NCI-H510A treated with DMSO at 0.1 percent for 48 hours (cell line): ENCODE data around the gene VAT1L.
"Not testable (repeated sequence)": the region's sequence is repeated elsewhere in the genome, so short reads cannot be mapped to it uniquely, and the experiment has no call there.

Source experiments
- DNase-seq: peaks from one replicate; lab custom pipeline; 2025; lab: John Stamatoyannopoulos, UW

Gene VAT1L

DNA sequence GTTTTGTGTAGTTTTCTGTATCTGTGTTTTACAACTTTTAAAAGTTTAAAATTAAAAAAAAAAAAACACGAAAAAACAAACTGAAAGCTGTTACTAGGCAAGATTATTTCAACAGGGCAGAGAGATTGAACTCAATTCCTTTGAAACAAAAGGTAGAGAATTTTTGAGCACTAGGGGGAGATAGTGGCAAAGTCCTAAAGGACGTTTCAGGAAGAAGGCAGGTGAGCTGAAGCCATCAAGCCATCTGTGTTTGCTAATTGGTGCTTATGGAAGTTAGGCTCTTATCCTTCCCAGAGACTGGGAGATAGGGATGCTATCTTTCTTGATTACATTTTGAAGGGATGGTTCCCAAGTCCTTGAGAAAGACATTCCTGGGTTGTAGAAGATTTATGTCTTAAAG is 163.4 kb downstream of the VAT1L start:
- peak; percentile 60 for DNase-seq

DNA sequence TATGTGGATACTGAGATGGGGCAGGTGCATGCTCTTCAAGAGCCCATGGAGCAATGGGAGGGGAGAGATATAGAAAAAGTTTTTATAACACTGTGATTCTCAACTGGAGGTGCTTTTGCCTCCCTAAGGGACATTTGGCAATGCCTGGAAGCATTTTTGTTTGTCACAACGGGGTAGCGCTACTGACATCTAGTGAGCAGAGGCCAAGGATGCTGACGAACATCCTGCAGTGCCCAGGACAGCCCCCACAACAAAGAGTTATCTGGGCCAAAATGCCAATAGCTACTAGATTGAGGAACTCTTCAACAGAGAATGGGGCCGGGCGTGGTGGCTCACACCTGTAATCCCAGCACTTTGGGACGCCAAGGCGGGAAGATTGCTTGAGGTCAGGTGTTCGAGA is 166.8 kb downstream of the VAT1L start:
- DNase-seq, result peak; percentile 22

DNA sequence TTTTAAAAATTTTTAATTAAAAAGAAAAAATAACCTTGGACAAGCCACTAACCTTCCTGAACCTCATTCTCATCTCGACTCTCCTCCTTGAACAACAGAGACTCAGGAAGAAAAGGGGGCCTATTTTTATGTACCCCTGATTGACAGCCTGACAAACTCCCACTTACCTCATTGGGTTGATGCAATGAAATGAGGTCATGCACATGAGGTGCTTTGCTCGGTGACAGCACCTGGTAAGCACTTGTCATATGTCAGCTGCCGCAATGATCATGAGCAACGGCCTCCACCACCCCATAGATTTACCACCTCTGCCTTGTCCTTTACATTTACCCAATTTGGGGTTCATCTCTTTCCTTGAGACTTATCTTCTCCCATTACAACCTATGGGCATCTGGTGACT is 167.9 kb downstream of the VAT1L start:
- no peak for DNase-seq

DNA sequence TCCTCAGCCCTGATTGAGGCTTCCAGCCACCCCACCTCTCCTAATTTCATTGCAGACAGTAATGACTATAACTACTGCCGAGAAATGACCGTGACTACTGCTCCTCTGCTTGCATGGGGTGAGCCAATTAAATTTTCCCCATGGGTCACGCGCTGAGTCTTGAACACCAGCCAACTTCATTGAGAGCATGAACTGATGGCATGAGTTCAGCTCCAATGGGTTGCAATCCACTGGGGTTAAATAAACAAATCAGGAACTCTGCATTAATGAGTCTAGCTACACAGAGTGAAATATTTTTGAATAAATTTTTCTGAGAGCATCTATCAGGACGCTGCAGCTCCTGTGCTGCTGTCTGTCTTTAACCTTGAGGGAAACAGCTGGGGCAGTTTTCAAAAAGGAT is 172.4 kb downstream of the VAT1L start:
- DNase-seq, result no peak

DNA sequence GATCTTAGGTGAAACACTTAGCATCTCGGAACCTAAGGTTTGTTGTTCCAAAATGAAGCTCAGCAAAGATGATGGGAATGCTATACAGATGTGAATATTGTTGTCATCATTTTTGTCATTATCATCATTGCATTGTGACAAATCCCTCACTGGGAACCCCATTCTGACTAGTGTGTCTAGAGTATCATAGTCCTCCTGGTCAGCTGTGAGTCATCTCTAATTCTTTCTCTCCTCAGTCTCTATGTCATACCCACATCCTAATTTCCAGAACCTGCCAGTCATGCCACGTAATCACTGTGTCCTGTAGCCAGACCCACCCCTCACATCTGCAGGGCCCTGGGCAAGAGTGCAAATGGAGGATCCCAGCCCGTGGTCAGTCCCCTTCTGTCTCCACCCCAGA is 173.4 kb downstream of the VAT1L start:
- no peak for DNase-seq

DNA sequence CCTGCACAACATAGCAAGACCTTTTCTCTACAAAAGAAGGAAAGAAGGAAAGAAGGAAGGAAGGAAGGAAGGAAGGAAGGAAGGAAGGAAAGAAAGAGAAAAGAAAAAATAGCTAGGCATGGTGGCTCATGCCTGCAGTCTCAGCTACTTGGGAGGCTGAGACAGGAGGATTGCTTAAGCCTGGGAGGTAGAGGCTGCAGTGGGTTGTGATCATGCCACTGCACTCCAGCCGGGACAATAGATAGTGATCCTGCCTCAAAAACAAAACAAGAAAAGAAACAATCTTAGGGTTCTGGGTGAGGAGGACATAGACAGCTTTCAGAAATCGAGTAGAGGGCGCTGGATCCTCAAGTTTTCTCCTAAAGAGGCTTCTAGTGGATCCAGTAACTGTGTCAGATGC is 174.3 kb downstream of the VAT1L start:
- DNase-seq, result no peak

DNA sequence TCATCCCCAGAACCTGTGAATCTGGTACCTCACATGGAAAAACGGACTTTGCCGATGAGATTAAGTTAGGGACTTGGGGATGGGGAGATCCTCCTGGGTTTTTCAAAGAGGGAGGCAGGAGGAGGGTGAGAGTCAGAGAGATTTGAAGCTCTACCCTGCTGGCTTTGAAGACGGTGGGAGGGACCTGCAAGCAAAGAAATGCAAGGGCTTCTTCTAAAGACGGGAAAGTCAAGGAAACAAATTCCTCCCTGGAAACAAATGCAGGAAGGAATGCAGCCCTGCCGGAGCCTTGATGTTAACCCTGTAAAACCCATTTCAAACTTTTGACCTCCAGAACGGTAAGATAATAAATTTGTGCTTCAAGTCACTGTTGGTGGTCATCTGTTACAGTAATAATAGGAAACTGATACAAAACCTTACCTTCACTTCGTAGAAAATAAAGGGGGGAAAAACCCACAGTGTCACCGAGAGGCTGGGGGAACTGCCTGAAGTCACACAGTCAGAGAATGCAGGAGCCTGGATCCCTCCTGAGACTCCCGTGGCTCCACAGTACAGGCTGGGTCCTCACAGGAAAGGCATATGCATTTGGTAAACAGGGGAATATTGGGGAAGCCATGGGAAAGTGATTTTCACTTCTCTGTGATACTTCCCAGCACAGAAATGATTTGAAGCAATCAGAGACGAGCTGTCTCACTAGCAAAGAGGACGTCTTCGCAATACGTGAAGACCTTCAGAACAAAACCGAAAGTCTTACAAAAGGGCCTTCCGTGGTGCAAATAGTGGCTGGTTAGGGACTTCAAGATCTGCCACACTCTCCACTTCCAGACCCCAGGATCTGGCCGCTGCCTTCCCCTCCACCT is 175.1 kb downstream of the VAT1L start:
- no peak for DNase-seq

DNA sequence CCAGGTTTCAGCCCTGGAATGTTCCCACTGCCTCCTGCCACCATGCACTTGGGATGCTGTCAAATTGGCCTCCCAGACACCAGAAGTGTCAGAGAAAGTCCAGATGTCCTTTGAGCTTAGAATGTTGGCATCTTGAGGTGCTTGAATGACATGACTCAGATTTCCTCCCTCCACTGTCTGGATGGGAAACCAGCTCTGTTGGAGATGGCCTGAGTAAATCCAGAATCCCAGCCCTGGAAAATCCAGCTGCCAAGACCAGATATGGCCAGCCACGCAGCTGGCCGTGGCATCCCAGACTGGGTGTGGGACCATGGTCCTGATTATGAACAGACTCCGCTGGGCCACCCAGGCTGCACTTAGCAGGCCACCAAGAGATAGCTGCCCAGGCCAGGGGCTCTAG is 177.0 kb downstream of the VAT1L start:
- DNase-seq, result no peak

DNA sequence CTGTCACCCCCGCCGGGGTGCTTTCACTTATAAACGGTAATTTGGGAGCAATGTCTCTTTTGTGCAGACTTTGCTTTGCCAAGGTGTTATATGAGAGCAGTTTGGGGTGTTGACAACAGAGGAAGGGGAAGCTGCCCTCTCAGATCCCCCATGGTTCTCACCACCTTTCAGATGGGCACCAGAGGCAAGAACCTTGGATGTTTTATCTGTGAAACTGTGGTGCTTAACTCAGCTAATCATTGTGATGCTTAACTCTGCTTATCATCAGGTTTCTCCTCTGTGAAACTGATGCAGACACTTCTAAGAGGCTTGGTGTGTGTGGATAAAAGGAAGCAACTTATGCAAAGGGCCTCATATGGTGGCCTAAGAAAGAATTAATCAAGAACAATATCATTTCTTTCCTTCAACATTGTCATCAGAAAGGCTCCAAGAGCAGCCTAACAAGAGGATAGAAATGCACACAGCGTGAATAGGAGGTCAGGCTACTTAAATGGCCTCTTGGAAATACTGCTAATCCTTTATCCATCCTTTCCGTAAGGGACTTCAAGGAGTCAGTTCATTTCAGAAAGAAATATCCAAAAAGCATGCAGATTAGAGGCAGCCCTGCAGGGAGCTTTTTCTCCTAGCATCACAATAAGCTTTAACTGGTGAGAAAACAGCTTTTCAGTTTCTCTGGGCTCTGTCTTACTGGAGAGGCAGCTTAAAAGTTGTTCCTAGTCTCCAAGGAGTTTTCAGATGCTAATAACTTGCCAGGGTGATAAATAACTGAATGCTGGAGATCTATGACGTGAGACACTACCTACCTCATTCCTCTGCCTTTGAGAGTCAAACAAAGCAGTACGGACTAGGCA is 178.9 kb downstream of the VAT1L start:
- DNase-seq, result no peak

DNA sequence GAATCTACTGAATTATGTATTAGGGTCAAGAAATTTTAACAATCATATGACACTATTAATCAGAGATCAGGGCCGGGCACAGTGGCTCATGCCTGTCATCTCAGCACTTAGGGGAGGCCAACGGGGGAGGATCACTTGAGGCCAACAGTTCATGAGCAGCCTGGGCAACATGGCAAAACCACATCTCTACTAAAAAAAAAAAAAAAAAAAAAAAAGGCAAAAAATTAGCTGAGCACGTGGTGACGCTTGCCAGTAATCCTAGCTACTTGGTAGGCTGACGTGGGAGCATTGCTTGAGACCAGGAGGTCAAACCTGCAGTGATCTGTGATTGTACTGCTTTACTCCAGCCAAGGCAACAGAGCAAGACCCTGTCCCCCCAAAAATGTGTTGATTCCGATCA is 181.5 kb downstream of the VAT1L start:
- DNase-seq, result no peak

DNA sequence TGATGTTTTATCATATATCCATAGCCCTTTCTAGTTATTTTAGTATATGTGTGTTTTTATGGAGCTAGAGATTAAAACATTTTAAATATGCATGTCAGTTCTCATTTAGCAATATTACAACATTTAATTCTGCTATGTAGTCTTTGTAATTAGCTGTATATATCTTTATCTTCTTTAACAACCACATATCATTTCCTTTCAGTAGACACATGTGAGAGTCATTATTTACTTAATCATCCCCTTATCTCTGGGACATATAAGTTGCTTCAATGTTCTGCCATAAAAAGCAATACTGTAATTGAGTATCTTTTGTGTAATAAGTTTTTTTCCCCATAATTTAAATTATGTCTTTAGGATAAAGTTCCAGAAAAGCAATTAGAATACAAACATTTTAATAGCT is 182.0 kb downstream of the VAT1L start:
- no peak for DNase-seq

DNA sequence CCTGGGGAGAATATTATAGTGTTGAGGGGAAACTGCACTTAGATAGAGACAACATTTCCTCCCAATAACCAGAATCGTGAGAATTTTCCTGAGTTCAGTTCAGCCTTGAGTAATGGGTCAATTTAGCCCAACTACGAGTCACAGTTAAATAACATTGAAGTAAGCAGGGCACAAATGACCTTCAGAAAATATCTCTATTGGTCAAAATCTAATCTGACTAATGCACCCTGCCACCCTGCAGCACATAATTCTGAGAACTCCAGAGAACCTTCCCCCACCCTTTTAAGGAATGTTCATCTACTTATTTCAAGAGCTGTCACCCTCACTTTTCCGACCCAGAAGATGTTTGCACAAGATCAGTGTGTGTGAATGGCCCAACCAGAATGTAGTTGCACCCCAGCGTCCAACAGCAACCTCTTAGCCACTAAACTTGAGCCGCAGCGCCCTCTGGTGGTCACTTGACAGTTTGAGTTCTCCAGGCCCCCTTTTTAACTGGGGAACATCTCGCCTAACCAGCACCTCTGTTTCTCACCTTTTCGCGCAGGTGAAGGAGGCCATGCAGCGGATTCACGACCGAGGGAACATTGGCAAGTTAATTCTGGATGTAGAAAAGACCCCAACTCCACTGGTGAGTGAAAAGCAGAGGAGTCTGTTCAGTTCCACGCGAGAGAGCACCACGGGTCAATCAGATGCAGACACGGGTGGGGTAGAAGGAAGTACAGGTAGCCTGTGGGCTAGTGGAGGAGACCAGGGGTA is 183.1 kb downstream of the VAT1L start:
- DNase-seq, result peak; percentile 33

DNA sequence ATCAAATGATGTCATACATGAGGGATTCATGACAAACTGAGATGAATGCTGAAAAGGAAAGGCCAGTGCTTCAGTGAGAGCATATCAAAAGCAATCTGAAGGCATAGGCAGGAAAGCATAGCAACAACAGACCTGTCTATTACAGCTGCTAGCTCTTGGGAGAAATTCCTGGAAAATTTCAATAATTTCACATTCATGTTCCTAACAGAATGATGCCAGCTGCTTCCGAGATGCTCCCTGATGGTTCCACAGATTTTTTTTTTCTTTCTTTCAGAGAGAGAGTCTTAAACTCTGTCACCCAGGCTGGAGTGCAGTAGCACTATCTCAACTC is 183.7 kb downstream of the VAT1L start:
- no peak for DNase-seq

DNA sequence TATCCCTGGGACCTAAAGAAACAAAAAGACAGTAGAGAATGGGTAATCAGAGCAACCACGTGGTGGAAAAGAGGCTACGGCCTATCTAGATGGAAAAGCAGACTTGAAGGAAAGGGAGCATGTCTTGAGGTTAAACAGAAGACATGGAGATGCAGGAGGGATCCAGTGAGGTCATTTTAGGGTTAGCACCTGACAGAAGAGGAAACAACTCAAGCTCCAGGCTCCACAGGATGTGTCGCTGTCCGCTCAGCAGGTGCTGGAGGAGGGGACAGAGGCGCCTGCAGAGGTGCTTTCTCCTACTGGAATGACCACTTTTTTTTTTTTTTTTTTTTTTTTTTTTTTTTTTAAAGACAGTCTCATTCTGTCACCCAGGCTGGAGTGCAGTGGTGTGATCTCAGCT is 186.5 kb downstream of the VAT1L start:
- DNase-seq, result no peak

DNA sequence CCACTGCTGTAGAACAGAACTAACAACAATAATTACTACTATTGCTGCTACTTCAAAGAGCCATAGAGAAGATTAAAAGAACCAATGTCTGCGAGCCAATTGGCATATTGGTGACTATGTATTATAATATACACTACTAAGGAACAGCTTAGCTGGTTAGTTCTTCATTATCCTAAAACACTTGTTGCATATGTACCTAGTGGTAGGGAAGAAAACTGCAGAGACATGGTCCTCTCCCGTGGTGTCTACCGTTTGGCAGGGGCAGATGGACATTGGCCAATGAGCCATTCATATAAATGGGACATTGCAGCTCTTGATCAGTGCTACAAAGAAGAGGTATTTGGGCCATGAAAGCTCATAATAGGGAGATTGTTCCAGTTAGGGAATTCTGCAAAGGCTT is 187.6 kb downstream of the VAT1L start:
- no peak for DNase-seq

DNA sequence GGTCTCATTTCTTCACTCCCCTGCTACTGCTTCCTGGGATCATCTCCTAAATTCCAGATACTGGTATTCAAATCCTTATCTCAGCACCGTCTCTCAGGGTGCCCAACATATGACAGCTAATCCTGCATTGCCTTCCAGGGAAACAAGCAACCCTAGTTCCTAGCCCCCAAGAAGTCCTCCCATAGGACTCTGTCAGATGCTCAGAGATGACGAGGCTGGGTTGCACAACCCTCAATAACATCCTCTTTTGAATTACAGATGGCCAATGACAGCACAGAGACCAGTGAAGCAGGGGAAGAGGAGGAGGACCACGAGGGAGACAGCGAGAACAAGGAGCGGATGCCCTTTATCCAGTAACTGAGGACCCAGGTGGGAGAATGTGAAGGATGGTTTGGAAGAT is 189.0 kb downstream of the VAT1L start:
- no peak for DNase-seq

DNA sequence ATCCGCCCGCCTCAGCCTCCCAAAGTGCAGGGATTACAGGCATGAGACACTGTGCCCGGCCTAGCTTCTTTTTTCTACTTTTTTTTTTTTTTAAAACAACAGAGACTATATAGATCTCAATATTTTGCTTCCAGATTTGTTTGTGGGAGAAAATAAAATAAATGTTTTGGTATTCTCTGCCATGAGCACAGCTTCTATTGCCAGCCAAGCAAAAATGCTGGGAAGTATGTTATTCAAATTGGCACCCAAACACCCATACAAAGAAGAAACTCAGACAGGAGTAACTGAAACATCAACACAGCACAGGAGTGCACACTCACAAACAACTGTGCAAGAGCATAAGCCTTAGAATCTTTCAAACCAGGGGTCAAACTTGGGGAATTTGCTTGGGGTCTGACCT is 196.7 kb downstream of the VAT1L start:
- no peak for DNase-seq

DNA sequence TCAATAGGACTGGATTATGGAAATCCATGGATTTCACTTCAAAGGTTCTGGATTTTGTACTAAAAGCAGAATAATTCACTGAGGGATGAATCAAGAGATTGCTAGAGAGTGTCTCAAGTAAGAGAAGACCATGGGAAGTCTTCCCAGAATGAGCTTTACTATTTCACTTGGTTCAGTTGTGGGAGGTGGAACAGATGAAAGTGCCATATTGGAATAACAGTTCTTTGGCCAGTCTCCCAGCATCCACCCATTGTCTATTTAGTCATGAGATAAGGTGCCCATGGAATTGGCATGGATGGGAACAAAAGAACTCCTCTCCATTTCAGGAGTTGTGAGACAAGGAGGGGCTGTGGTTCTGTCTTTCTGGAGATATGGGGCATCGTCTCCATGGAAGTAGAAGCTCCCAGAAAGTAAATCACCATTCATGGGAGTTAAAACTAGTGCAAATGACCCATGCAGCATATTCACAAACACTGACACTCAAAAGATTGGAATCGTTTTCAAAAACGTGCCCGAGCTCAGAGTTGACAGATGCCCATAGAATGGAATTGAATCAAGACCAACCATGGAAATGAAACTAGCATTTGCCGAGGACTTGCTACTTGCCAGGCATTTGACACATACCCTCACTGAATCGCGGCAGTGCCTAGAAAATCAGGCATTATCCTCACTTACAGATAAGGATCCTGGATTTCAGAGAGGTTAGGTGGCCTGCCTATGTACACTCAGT is 197.8 kb downstream of the VAT1L start:
- no peak for DNase-seq

DNA sequence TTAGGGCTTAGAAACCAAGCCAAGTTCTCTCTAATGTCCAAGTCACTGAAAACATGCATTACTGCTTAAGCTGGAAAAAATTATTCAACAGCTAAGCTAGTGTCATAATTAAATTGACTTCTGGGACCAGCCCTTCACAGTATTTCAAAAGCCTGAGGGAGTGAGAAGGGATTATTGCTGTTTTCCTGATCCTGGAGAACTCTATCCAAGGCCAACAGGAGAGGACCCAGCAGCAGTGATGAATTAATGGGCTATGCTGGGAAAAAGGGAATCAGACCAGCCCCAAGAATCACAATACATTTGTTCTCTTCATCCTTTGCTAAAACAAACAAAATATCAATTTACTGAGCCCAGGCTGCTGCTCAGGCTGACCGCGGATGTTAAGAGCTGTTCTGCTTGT is 199.4 kb downstream of the VAT1L start:
- DNase-seq, result peak; percentile 30

DNA sequence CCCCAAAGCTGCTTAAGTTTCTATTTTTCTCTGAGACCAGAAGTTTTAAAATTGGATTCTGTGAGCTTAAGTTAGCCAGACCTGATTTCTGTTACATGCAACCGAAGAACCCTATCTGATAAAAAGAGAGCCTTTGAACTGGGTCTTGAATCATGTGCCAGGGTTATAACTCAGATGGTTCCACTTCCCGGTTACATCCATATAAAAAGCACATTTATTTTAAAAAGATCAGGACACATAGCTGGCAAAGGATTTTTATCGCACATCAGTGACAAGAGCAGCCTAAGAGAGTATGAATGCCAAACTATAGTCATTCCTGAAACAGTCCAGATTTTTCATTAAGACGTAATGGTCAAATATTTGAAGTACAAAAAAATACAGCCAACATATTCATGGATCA is 201.5 kb downstream of the VAT1L start:
- DNase-seq, result no peak

DNA sequence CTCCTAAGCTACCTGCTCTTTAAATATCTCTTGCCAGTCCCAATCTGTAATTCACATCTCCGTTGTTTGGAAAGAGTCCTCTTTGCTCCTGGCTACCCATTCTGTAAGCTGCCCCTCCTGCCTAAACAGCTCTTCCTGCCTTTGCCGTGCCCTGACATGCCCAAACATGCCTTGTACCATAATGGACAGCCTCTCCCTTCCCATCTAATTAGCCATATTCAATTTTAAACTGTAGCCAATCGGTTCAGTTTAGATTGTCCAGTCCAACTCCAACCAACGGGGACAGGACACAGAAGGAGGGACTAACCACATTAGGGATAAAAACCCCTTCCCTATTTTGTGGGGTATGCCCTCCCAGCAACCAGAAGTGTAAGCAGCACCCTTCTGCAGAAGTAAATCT is 203.3 kb downstream of the VAT1L start:
- peak; percentile 4 for DNase-seq

DNA sequence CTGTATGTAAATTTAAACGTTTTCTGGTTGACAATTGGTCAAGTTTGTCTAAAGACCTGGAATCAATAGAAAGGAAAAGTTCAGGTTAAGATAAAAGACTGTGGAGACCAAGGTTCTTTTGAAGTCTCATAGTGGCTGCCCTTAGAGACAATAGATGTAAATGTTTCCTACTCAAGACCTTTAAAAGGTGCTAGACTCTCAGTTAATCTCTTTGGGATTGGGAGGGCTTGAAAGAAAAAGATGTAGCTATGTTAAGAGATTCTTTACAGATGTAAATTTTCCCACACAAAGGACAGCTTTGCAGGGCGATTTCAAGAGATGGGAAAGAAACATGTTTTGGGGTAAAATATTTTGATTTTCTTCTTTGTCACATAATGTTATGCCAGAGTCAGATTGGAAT is 204.0 kb downstream of the VAT1L start:
- not testable (repeated sequence) for DNase-seq
